GM12878 (cell line): ENCODE results near the gene TARDBP. TPM values are rescaled to one million over a fixed set of nuclear protein-coding genes. Genes with fewer than 3 reads are reported as not detected.

Source experiments
- ATAC-seq: fragments of 200-7000 bp; cut with Tn5 transposase; 3 replicates; pipeline ENCODE4 v1.9.1; 2020; ENCODE audit warnings: mild to moderate bottlenecking, moderate library complexity
- BruUV-seq: library from RNA; stranded (reverse); fragments of 400-500 nt; replicated peaks from 2 replicates; lab custom pipeline; 2021; lab: Mats Ljungman, UMichigan
- CTCF ChIA-PET: fragments of 300-600 bp; sonication (Branson Sonifier 250); formaldehyde crosslinking; extraction: SDS; loops from one replicate; lab custom pipeline; 2021; ENCODE audit warnings: inconsistent platforms; lab: Yijun Ruan, JAX
- POLR2A ChIA-PET: fragments of 350-600 bp; formaldehyde crosslinking; extraction: SDS; loops from one replicate; lab custom pipeline; 2021; ENCODE audit warnings: inconsistent platforms; lab: Charles Lee
- RAD21 ChIA-PET: fragments of 300-600 bp; sonication (Branson Sonifier 250); formaldehyde crosslinking; loops from one replicate; lab custom pipeline; 2023; ENCODE audit warnings: antibody characterized with exemption; ENCODE audit not compliant: unreplicated experiment; lab: Charles Lee
- SMC1A ChIA-PET: fragments of 300-600 bp; sonication (Branson Sonifier 250); formaldehyde crosslinking; loops from one replicate; lab custom pipeline; 2023; ENCODE audit not compliant: unreplicated experiment, uncharacterized antibody; lab: Charles Lee
- DNase-seq: peaks from one replicate; pipeline ENCODE4 v3.0.0-alpha.2; 2011; ENCODE audit warnings: low read depth, low spot score
- FAIRE-seq: peaks from 3 replicates; lab custom pipeline; 2011; peaks lifted over from hg19 to GRCh38; lab: Jason Lieb, UNC
- H2AFZ ChIP-seq: 2 replicates; pipeline ENCODE4 v1.6.0; 2011; ENCODE audit warnings: low read depth, low read length, control low read depth; ENCODE audit not compliant: control insufficient read depth
- H3K27ac ChIP-seq: 2 replicates; pipeline ENCODE4 v1.5.1; 2011; ENCODE audit warnings: control low read depth; ENCODE audit not compliant: control insufficient read depth, insufficient read depth
- H3K27me3 ChIP-seq, 2 experiments: replicated peaks in 1 of 2; 2 replicates each; pipeline versions ENCODE4 v1.6.0 to v1.6.1; 2011; ENCODE audit warnings: low read length in 1 of 2; ENCODE audit not compliant: control insufficient read depth in 2 of 2, insufficient read depth in 2 of 2
- H3K36me3 ChIP-seq, 2 experiments: 2 replicates each; pipeline ENCODE4 v1.5.1; 2011; ENCODE audit warnings: low read length in 1 of 2; ENCODE audit not compliant: control insufficient read depth in 2 of 2, insufficient read depth in 2 of 2
- H3K4me1 ChIP-seq: 2 replicates; pipeline ENCODE4 v1.6.1; 2011; ENCODE audit warnings: mild to moderate bottlenecking, low read length, moderate library complexity, mixed read lengths; ENCODE audit not compliant: control insufficient read depth, insufficient read depth
- H3K4me2 ChIP-seq: 2 replicates; pipeline ENCODE4 v1.6.0; 2011; ENCODE audit warnings: control low read depth; ENCODE audit not compliant: control insufficient read depth, insufficient read depth
- H3K4me3 ChIP-seq: fragments of 200-600 bp; sonication (generic); 2 replicates; pipeline ENCODE4 v1.5.1; 2016
- H3K79me2 ChIP-seq: 2 replicates; pipeline ENCODE4 v1.6.0; 2011; ENCODE audit warnings: low read length; ENCODE audit not compliant: control insufficient read depth, insufficient read depth
- H3K9ac ChIP-seq: 2 replicates; pipeline ENCODE4 v1.8.0; 2011; ENCODE audit warnings: low read length, control low read depth, mixed read lengths; ENCODE audit not compliant: control insufficient read depth, insufficient read depth
- H3K9me3 ChIP-seq: replicated peaks from 3 replicates; pipeline ENCODE4 v1.5.1; 2011; ENCODE audit warnings: mild to moderate bottlenecking, low read length; ENCODE audit not compliant: control insufficient read depth, insufficient read depth
- H4K20me1 ChIP-seq: 2 replicates; pipeline ENCODE4 v1.6.0; 2011; ENCODE audit not compliant: control insufficient read depth, insufficient read depth
- ATF2 ChIP-seq: IDR thresholded peaks from 2 replicates; pipeline ENCODE4 v1.6.1; 2012; ENCODE audit warnings: low read length, inconsistent platforms
- BCL3 ChIP-seq: IDR thresholded peaks from 2 replicates; pipeline ENCODE4 v1.6.1; 2011; ENCODE audit warnings: borderline replicate concordance, low read depth, mild to moderate bottlenecking, moderate library complexity, low read length; ENCODE audit not compliant: insufficient read depth, poor library complexity, severe bottlenecking
- NFXL1 ChIP-seq: fragments of 450-650 bp; IDR thresholded peaks from 2 replicates; pipeline ENCODE4 v1.6.1; 2017; ENCODE audit warnings: antibody characterized with exemption, mild to moderate bottlenecking, borderline replicate concordance
- POLR2A ChIP-seq: IDR thresholded peaks from 2 replicates; pipeline ENCODE4 v1.6.1; 2011; ENCODE audit warnings: low read depth, mild to moderate bottlenecking, low read length
- POU2F2 ChIP-seq: IDR thresholded peaks from 3 replicates; pipeline ENCODE4 v1.6.1; 2011; ENCODE audit warnings: low read depth, mild to moderate bottlenecking, low read length, borderline replicate concordance
- SIX5 ChIP-seq: IDR thresholded peaks from 2 replicates; pipeline ENCODE4 v1.6.1; 2011; ENCODE audit warnings: mild to moderate bottlenecking, low read depth, low read length, moderate library complexity; ENCODE audit not compliant: severe bottlenecking
- SPI1 ChIP-seq: IDR thresholded peaks from 2 replicates; pipeline ENCODE4 v1.6.1; 2011; ENCODE audit warnings: low read depth, mild to moderate bottlenecking, low read length, moderate library complexity, borderline replicate concordance; ENCODE audit not compliant: insufficient read depth
- YY1 ChIP-seq: IDR thresholded peaks from 2 replicates; pipeline ENCODE4 v1.6.1; 2011; ENCODE audit warnings: low read depth, mild to moderate bottlenecking, low read length
- ZBTB4 ChIP-seq: fragments of 450-650 bp; formaldehyde crosslinking; IDR thresholded peaks from 2 replicates; pipeline ENCODE4 v1.4.0; 2022; ENCODE audit warnings: mild to moderate bottlenecking, moderate library complexity
- ZNF384 ChIP-seq: IDR thresholded peaks from 2 replicates; pipeline ENCODE4 v1.6.1; 2012; ENCODE audit warnings: low read depth, mild to moderate bottlenecking, low read length, improper control_type of control experiment, borderline replicate concordance
- WGBS: methylation state at CpG from one replicate; pipeline ENCODE4 v1.1.6; 2016; ENCODE audit warnings: low lambda C conversion rate; ENCODE audit not compliant: insufficient replicate concordance, insufficient coverage; ENCODE audit errors: missing lambda C conversion rate; 5-methylcytosine and 5-hydroxymethylcytosine counted together
- in situ Hi-C: fragments of 300-500 bp; cut with MboI; formaldehyde crosslinking; loops from 9 replicates; pipeline ENCODE4 v1.14.3; 2018; ENCODE audit warnings: mixed read lengths
- intact Hi-C: fragments of 100-400 bp; cut with micrococcal nuclease; formaldehyde crosslinking; loops from one replicate; pipeline ENCODE4 v1.14.2; 2022; ENCODE audit not compliant: unreplicated experiment
- polyA plus RNA-seq, 11 experiments: library from polyadenylated mRNA; depleted of rRNA in 4 of 11; unstranded in 6 of 11; stranded (reverse) in 5 of 11; fragments of >200 nt; fragmentation: Nextera tagmentation in 4 of 11; fragmentation: Illumina TruSeq in 1 of 11; extraction: Ambion mirVana in 4 of 11; extraction: Trizol in 1 of 11; gene quantifications; 1 replicate in 1 of 11; 2 replicates in 10 of 11; pipeline versions ENCODE4 v1.2.1 to v1.2.3, GENCODE V29; 2011 to 2016; ENCODE audit warnings: inconsistent platforms in 2 of 11, missing spikeins in 2 of 11, low read depth in 1 of 11
- total RNA-seq, 4 experiments: library from RNA; depleted of rRNA in 3 of 4; stranded (reverse); fragments of >200 nt in 3 of 4; fragmentation: Illumina TruSeq in 1 of 4; extraction: Trizol in 1 of 4; gene quantifications; 2 replicates each; pipeline versions ENCODE4 v1.2.1 to v1.2.3, GENCODE V29; 2013 to 2021

Gene TARDBP
- total and polyA plus RNA-seq, 10 of the 15 experiments (the other 5 are each of a cell fraction or from before 2014, with no cell fraction given), result 55.6 to 318 (median 192) TPM

- no peak overlapping the region for H3K27ac ChIP-seq
- no peak for FAIRE-seq
- in situ Hi-C loops, result no loop called here
- no peaks in the 10 kb centered on the region; the same call in 2 of the 3 replicates for H3K9me3 ChIP-seq
- ChIA-PET CTCF (interaction anchor here (6.3 kb wide), 1 partner anchor 31 kb away, joined by 57 read pairs; no protein-coding TSS in a partner anchor), SMC1A (interaction anchor here (1.0 kb wide), 1 partner anchor 128 kb away, joined by 3 read pairs; no protein-coding TSS in a partner anchor), POLR2A (no interaction called here), RAD21 (no interaction called here)
- no peak for ATAC-seq
- H3K4me1 ChIP-seq, result peaks cover 16% of the 10 kb centered on the region
- H2AFZ ChIP-seq, result no peak overlapping the region
- H3K27me3 ChIP-seq, result no peaks in the 10 kb centered on the region
- no peak overlapping the region for H3K9ac ChIP-seq
- BruUV-seq, result TSS peak; percentile 46
- no peak for DNase-seq
- H4K20me1 ChIP-seq, result no peaks in the 10 kb centered on the region
- no peak overlapping the region for H3K4me2 ChIP-seq
- intact Hi-C loops, result no loop called here
- H3K79me2 ChIP-seq, result no peaks in the 10 kb centered on the region
- 98% methylated on average over 17 of the region's 17 CpGs for WGBS
- H3K36me3 ChIP-seq, result peaks cover 34 to 38% of the 10 kb centered on the region in 2 experiments
- H3K4me3 ChIP-seq, result no peak overlapping the region
- TF ChIP-seq YY1 (no peak), ZBTB4 (CRISPR knock-in tag) (no peak), BCL3 (no peak), SIX5 (no peak), NFXL1 (no peak), ZNF384 (no peak), POU2F2 (no peak), POLR2A (no peak), ATF2 (no peak), SPI1 (no peak)
These were observed 56.4 kb downstream of the TARDBP start for GRCh38 chr1:11068600-11069473.
